ENCODE data around the gene PLCL1.

GRCh38 chr2:198175271-198175670, 370.9 kb downstream of the PLCL1 start:
- TF ChIP-seq EZH2 (IDR thresholded peaks at IDR 0.05; ENCODE audit: insufficient read depth, poor library complexity, severe bottlenecking): no peak
- TF ChIP-seq EZH2phosphoT487 (IDR thresholded peaks at IDR 0.05; ENCODE audit: insufficient read depth, low read depth): no peak

Data from GM23248 (cell line).